Smooth muscle cell (in vitro differentiated cells): Measurements from ENCODE around the gene TGFB1I1. TPM values are rescaled to one million over a fixed set of nuclear protein-coding genes. Genes with fewer than 3 reads are reported as not detected.
A peak's percentile ranks its signal among the peaks of the same experiment; 100 is the strongest.

ENCODE experiments used
- DNase-seq: peaks from one replicate; lab custom pipeline; 2025; ENCODE audit not compliant: unreplicated experiment; lab: John Stamatoyannopoulos, UW
- H2AFZ ChIP-seq: fragments of 200-600 bp; sonication (generic); 2 replicates; pipeline ENCODE4 v1.6.0; 2016; ENCODE audit warnings: antibody characterized with exemption, low read depth, mild to moderate bottlenecking
- H3F3A ChIP-seq: fragments of 200-600 bp; sonication (generic); 2 replicates; pipeline ENCODE4 v1.6.0; 2017; ENCODE audit warnings: antibody characterized with exemption, low read depth
- H3K27ac ChIP-seq: fragments of 200-600 bp; sonication (generic); 2 replicates; pipeline ENCODE4 v1.5.1; 2016; ENCODE audit warnings: low read depth, mild to moderate bottlenecking
- H3K27me3 ChIP-seq: fragments of 200-600 bp; sonication (generic); 2 replicates; pipeline ENCODE4 v1.6.1; 2016; ENCODE audit warnings: low read depth, mild to moderate bottlenecking
- H3K36me3 ChIP-seq: fragments of 200-600 bp; sonication (generic); 2 replicates; pipeline ENCODE4 v1.5.1; 2016; ENCODE audit warnings: low read depth
- H3K4me1 ChIP-seq: fragments of 200-600 bp; sonication (generic); 2 replicates; pipeline ENCODE4 v1.5.1; 2016; ENCODE audit warnings: low read depth
- H3K4me2 ChIP-seq: fragments of 200-600 bp; sonication (generic); 2 replicates; pipeline ENCODE4 v1.6.0; 2016; ENCODE audit warnings: mild to moderate bottlenecking
- H3K4me3 ChIP-seq: fragments of 200-600 bp; sonication (generic); 2 replicates; pipeline ENCODE4 v1.5.1; 2016; ENCODE audit warnings: mild to moderate bottlenecking
- H3K79me2 ChIP-seq: fragments of 200-600 bp; sonication (generic); 2 replicates; pipeline ENCODE4 v1.6.0; 2016; ENCODE audit warnings: low read depth, mild to moderate bottlenecking
- H3K9ac ChIP-seq: fragments of 200-600 bp; sonication (generic); 2 replicates; pipeline ENCODE4 v1.6.0; 2016; ENCODE audit warnings: low read depth
- H3K9me3 ChIP-seq: fragments of 200-600 bp; sonication (generic); replicated peaks from 2 replicates; pipeline ENCODE4 v1.5.1; 2016; ENCODE audit warnings: low read depth
- H4K20me1 ChIP-seq: fragments of 200-600 bp; sonication (generic); 2 replicates; pipeline ENCODE4 v1.6.0; 2016; ENCODE audit warnings: low read depth
- WGBS: methylation state at CpG from one replicate; pipeline ENCODE4 v1.1.7; 2016; ENCODE audit warnings: low lambda C conversion rate; 5-methylcytosine and 5-hydroxymethylcytosine counted together
- polyA plus RNA-seq: library from polyadenylated mRNA; unstranded; fragments of >200 nt; fragmentation: Nextera tagmentation; extraction: Ambion mirVana; gene quantifications from 2 replicates; pipeline ENCODE4 v1.2.1, GENCODE V29; 2016
- total RNA-seq: library from RNA; depleted of rRNA; stranded (reverse); fragments of >200 nt; gene quantifications from 2 replicates; pipeline ENCODE4 v1.2.3, GENCODE V29; 2014
- TF ChIP-seq, protein P1 (sequence below): fragments of 200-600 bp; sonication (generic); IDR thresholded peaks from 2 replicates; pipeline ENCODE4 v1.5.1; 2017; ENCODE audit warnings: borderline replicate concordance, mild to moderate bottlenecking, antibody characterized with exemption; ENCODE audit not compliant: insufficient read depth, poor library complexity, severe bottlenecking

Gene TGFB1I1
- total RNA-seq (67.2 and 73.0 TPM in 2 replicates), polyA plus RNA-seq (203 and 213 TPM in 2 replicates)

- peaks cover 6% of the 10 kb centered on the region for H3K36me3 ChIP-seq
- TF ChIP-seq, protein P1, sequence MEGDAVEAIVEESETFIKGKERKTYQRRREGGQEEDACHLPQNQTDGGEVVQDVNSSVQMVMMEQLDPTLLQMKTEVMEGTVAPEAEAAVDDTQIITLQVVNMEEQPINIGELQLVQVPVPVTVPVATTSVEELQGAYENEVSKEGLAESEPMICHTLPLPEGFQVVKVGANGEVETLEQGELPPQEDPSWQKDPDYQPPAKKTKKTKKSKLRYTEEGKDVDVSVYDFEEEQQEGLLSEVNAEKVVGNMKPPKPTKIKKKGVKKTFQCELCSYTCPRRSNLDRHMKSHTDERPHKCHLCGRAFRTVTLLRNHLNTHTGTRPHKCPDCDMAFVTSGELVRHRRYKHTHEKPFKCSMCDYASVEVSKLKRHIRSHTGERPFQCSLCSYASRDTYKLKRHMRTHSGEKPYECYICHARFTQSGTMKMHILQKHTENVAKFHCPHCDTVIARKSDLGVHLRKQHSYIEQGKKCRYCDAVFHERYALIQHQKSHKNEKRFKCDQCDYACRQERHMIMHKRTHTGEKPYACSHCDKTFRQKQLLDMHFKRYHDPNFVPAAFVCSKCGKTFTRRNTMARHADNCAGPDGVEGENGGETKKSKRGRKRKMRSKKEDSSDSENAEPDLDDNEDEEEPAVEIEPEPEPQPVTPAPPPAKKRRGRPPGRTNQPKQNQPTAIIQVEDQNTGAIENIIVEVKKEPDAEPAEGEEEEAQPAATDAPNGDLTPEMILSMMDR, result no peak
Observed at GRCh38 chr16:31471875-31472708, at the start of gene TGFB1I1. Gene TGFB1I1 (plus strand): TSS chr16:31472152. CDS start chr16:31472189, 37 bp downstream.

DNA sequence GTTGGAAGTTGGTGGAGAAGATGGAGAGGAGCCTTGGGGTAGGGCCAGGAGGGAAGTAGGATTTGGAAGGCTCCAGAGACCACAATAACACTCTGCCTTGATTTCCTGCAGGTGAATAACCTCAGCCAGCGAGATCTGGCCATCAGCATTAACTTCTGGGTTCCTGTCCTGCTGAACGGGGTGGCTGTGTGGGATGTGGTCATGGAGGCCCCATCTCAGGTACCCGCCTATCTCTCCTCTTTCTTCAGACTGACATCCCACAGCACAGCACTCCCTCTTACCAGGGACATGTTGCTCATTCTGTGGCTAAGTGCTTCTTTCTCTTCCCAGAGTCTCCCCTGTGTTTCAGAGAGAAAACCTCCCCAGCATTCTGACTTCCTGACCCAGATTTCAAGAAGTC, 48.7 kb upstream of the TGFB1I1 start:
- H2AFZ ChIP-seq, result no peak overlapping the region
- no peak overlapping the region for H3K4me3 ChIP-seq
- WGBS, result 52% methylated on average over 3 of the region's 3 CpGs
- no peak for DNase-seq
- H3K9ac ChIP-seq, result no peak overlapping the region
- no peak overlapping the region for H3K27ac ChIP-seq
- H3K4me2 ChIP-seq, result no peak overlapping the region
- H3K27me3 ChIP-seq, result peaks cover 11% of the 10 kb centered on the region
- no peaks in the 10 kb centered on the region for H3K36me3 ChIP-seq
- TF ChIP-seq, protein P1, result no peak
- H3F3A ChIP-seq, result no peaks in the 10 kb centered on the region
- no peaks in the 10 kb centered on the region for H4K20me1 ChIP-seq
- H3K4me1 ChIP-seq, result no peaks in the 10 kb centered on the region
- H3K79me2 ChIP-seq, result no peaks in the 10 kb centered on the region
- H3K9me3 ChIP-seq, result no peaks in the 10 kb centered on the region

More at GRCh38 chr16:31471875-31472708, at the start of gene TGFB1I1:
- Histone ChIP-seq H3K27me3 (no peaks in the 10 kb centered on the region), H3K9me3 (no peaks in the 10 kb centered on the region), H3K4me2 (peak within 1 kb of the TSS; percentile 90), H2AFZ (peak within 1 kb of the TSS; percentile 63), H3F3A (peaks cover 33% of the 10 kb centered on the region), H3K27ac (peak within 1 kb of the TSS; percentile 74), H3K4me3 (peak within 1 kb of the TSS; percentile 75), H3K9ac (peak within 1 kb of the TSS; percentile 41), H4K20me1 (peaks cover 41% of the 10 kb centered on the region), H3K79me2 (peaks cover 10% of the 10 kb centered on the region), H3K4me1 (peaks cover 8% of the 10 kb centered on the region)
- peak; percentile 53 for DNase-seq
- WGBS, result 1% methylated on average over 21 of the region's 63 CpGs

GRCh38 chr16:31423801-31424200, 48.2 kb upstream of the TGFB1I1 start:
- WGBS, result 90% methylated on average over 12 of the region's 12 CpGs
- H3F3A ChIP-seq, result no peaks in the 10 kb centered on the region

More at GRCh38 chr16:31423801-31424200, 48.2 kb upstream of the TGFB1I1 start:
- no peaks in the 10 kb centered on the region for H3K79me2 ChIP-seq
- H4K20me1 ChIP-seq, result no peaks in the 10 kb centered on the region
- no peak overlapping the region for H3K4me3 ChIP-seq
- H3K9me3 ChIP-seq, result no peaks in the 10 kb centered on the region
- H3K9ac ChIP-seq, result no peak overlapping the region
- no peak for DNase-seq
- no peaks in the 10 kb centered on the region for H3K36me3 ChIP-seq
- peaks cover 11% of the 10 kb centered on the region for H3K27me3 ChIP-seq
- H3K27ac ChIP-seq, result no peak overlapping the region
- TF ChIP-seq, protein P1, result no peak
- H3K4me1 ChIP-seq, result no peaks in the 10 kb centered on the region
- H3K4me2 ChIP-seq, result no peak overlapping the region
- no peak overlapping the region for H2AFZ ChIP-seq
